HCT116 (cell line): ENCODE results near the gene SYAP1. TPM values are rescaled to one million over a fixed set of nuclear protein-coding genes. Genes with fewer than 3 reads are reported as not detected.

ENCODE experiments used
- ATAC-seq: fragments of 200-7000 bp; cut with Tn5 transposase; 2 replicates; pipeline ENCODE4 v1.9.1; 2020; ENCODE audit warnings: mild to moderate bottlenecking, moderate library complexity
- BruUV-seq: library from RNA; stranded (reverse); fragments of 400-500 nt; replicated peaks from 2 replicates; lab custom pipeline; 2021; lab: Mats Ljungman, UMichigan
- CTCF ChIA-PET: fragments of 300-600 bp; sonication (Branson Sonifier 250); formaldehyde crosslinking; loops from one replicate; lab custom pipeline; 2021; ENCODE audit warnings: antibody characterized with exemption; lab: Charles Lee
- POLR2A ChIA-PET: fragments of 300-600, 350-600 bp; sonication (Branson Sonifier 250); formaldehyde crosslinking; loops from one replicate; lab custom pipeline; 2021; ENCODE audit warnings: antibody characterized with exemption; lab: Charles Lee
- RAD21 ChIA-PET, 2 experiments: fragments of 300-600 bp; sonication (Branson Sonifier 250); formaldehyde crosslinking; loops; one replicate each; lab custom pipeline; 2023; ENCODE audit warnings: low total read pairs in 2 of 2; ENCODE audit not compliant: uncharacterized antibody in 2 of 2, unreplicated experiment in 2 of 2, low non-redundant PET in 1 of 2; lab: Charles Lee
- DNase-seq: peaks from one replicate; pipeline ENCODE4 v3.0.0-alpha.2; 2010; ENCODE audit warnings: low read depth, low spot score
- H2AFZ ChIP-seq: fragments of 200-600 bp; shearing (Covaris generic), sonication (generic); 2 replicates; pipeline ENCODE4 v1.6.1; 2017; ENCODE audit warnings: low read depth, mixed run types, mixed read lengths, antibody characterized with exemption, low read length; ENCODE audit not compliant: poor library complexity, severe bottlenecking
- H3K27ac ChIP-seq: 2 replicates; pipeline ENCODE4 v1.5.1; 2012; ENCODE audit warnings: low read depth, low read length
- H3K27me3 ChIP-seq: fragments of 200-600 bp; sonication (generic); 2 replicates; pipeline ENCODE4 v1.6.1; 2016; ENCODE audit warnings: mixed run types, low read length, mixed read lengths; ENCODE audit not compliant: insufficient read depth
- H3K36me3 ChIP-seq, 2 experiments: fragments of 200-500 bp in 1 of 2; fragments of 200-600 bp in 1 of 2; sonication (Bioruptor generic) in 1 of 2; sonication (generic) in 1 of 2; 2 replicates each; pipeline versions ENCODE4 v1.5.1 to v1.6.1; 2014 to 2016; ENCODE audit warnings: low read length in 2 of 2, inconsistent platforms in 1 of 2, mixed read lengths in 1 of 2, mixed run types in 1 of 2; ENCODE audit not compliant: insufficient read depth in 2 of 2, control insufficient read depth in 1 of 2
- H3K4me1 ChIP-seq, 2 experiments: fragments of 200-600 bp in 1 of 2; sonication (generic) in 1 of 2; 2 replicates each; pipeline versions ENCODE4 v1.5.1 to v1.6.1; 2012 to 2017; ENCODE audit warnings: low read length in 2 of 2, inconsistent platforms in 1 of 2, mild to moderate bottlenecking in 1 of 2, mixed read lengths in 1 of 2, mixed run types in 1 of 2, moderate library complexity in 1 of 2; ENCODE audit not compliant: insufficient read depth in 2 of 2, control insufficient read depth in 1 of 2
- H3K4me2 ChIP-seq: fragments of 200-600 bp; sonication (generic); 2 replicates; pipeline ENCODE4 v1.6.1; 2017; ENCODE audit warnings: mixed run types, low read length, mixed read lengths
- H3K4me3 ChIP-seq, 2 experiments: fragments of 200-600 bp in 1 of 2; sonication (generic) in 1 of 2; replicated peaks in 1 of 2; 2 replicates each; pipeline ENCODE4 v1.5.1; 2011 to 2016; ENCODE audit warnings: low read length in 2 of 2, control low read depth in 1 of 2, low read depth in 1 of 2, mild to moderate bottlenecking in 1 of 2, mixed read lengths in 1 of 2, mixed run types in 1 of 2
- H3K79me2 ChIP-seq: fragments of 200-600 bp; sonication (generic); 2 replicates; pipeline ENCODE4 v1.6.1; 2017; ENCODE audit warnings: mild to moderate bottlenecking, mixed run types, low read length, moderate library complexity, mixed read lengths; ENCODE audit not compliant: insufficient read depth
- H3K9ac ChIP-seq: fragments of 200-600 bp; sonication (generic); 2 replicates; pipeline ENCODE4 v1.6.1; 2016; ENCODE audit warnings: low read length, mixed read lengths
- H3K9me2 ChIP-seq: fragments of 200-600 bp; sonication (generic), shearing (Covaris generic); 2 replicates; pipeline ENCODE4 v1.6.1; 2017; ENCODE audit warnings: mixed run types, mild to moderate bottlenecking, moderate library complexity; ENCODE audit not compliant: insufficient read depth
- H3K9me3 ChIP-seq, 2 experiments: fragments of 200-500 bp in 1 of 2; fragments of 200-600 bp in 1 of 2; sonication (Bioruptor generic) in 1 of 2; sonication (generic) in 1 of 2; 2 replicates each; pipeline ENCODE4 v1.6.1; 2014 to 2017; ENCODE audit warnings: low read length in 2 of 2, mixed read lengths in 2 of 2, inconsistent platforms in 1 of 2, low read depth in 1 of 2, mild to moderate bottlenecking in 1 of 2, mixed run types in 1 of 2, moderate library complexity in 1 of 2; ENCODE audit not compliant: control insufficient read depth in 1 of 2, insufficient read depth in 1 of 2
- H4K20me1 ChIP-seq: fragments of 200-600 bp; sonication (generic), shearing (Covaris generic); 2 replicates; pipeline ENCODE4 v1.6.1; 2017; ENCODE audit warnings: mixed run types, mild to moderate bottlenecking, moderate library complexity; ENCODE audit not compliant: insufficient read depth
- ATF3 ChIP-seq: IDR thresholded peaks from 2 replicates; pipeline ENCODE4 v1.6.1; 2012
- CEBPB ChIP-seq: IDR thresholded peaks from 2 replicates; pipeline ENCODE4 v1.6.1; 2012; ENCODE audit warnings: low read depth
- EGR1 ChIP-seq: IDR thresholded peaks from 2 replicates; pipeline ENCODE4 v1.6.1; 2012; ENCODE audit warnings: low read depth
- ELF1 ChIP-seq: IDR thresholded peaks from 2 replicates; pipeline ENCODE4 v1.6.1; 2012; ENCODE audit warnings: low read depth, borderline replicate concordance
- FOSL1 ChIP-seq: IDR thresholded peaks from 2 replicates; pipeline ENCODE4 v1.6.1; 2012; ENCODE audit warnings: low read depth
- JUND ChIP-seq: IDR thresholded peaks from 2 replicates; pipeline ENCODE4 v1.6.1; 2012
- POLR2AphosphoS5 ChIP-seq: IDR thresholded peaks from 2 replicates; pipeline ENCODE4 v1.6.1; 2011; ENCODE audit warnings: mild to moderate bottlenecking, low read depth, low read length, moderate library complexity
- RAD21 ChIP-seq: IDR thresholded peaks from 2 replicates; pipeline ENCODE4 v1.6.1; 2012; ENCODE audit warnings: low read depth, mild to moderate bottlenecking
- SP1 ChIP-seq: IDR thresholded peaks from 2 replicates; pipeline ENCODE4 v1.6.1; 2012; ENCODE audit warnings: low read depth
- TCF7L2 ChIP-seq: IDR thresholded peaks from 2 replicates; pipeline ENCODE4 v1.7.0; 2011; ENCODE audit warnings: borderline replicate concordance, inconsistent platforms; ENCODE audit not compliant: insufficient read depth, insufficient read length; ENCODE audit errors: extremely low read depth
- YY1 ChIP-seq: IDR thresholded peaks from 2 replicates; pipeline ENCODE4 v1.6.1; 2011; ENCODE audit warnings: low read length, low read depth, moderate library complexity, mild to moderate bottlenecking; ENCODE audit not compliant: insufficient replicate concordance; ENCODE audit errors: extremely low read depth
- ZBTB33 ChIP-seq: IDR thresholded peaks from 2 replicates; pipeline ENCODE4 v1.6.1; 2011; ENCODE audit warnings: mild to moderate bottlenecking, low read length, moderate library complexity; ENCODE audit not compliant: insufficient replicate concordance; ENCODE audit errors: extremely low read depth
- ZFX ChIP-seq: fragments of 450-650 bp; IDR thresholded peaks from 2 replicates; pipeline ENCODE4 v1.6.1; 2017
- intact Hi-C: fragments of 100-400 bp; cut with micrococcal nuclease; formaldehyde crosslinking; loops from 2 replicates; pipeline ENCODE4 v1.10.0; 2022
- total RNA-seq: library from RNA; stranded (reverse); gene quantifications from one replicate; pipeline ENCODE4 v1.2.1, GENCODE V29; 2021; ENCODE audit not compliant: unreplicated experiment
- TF ChIP-seq, protein P1 (sequence below): IDR thresholded peaks from 2 replicates; pipeline ENCODE4 v1.6.1; 2012; ENCODE audit warnings: low read depth

SYAP1 gene
- total RNA-seq, 1 experiment from 2014 or later: 24.8 TPM

GRCh38 chrX:16678689-16679088 lies 40.7 kb upstream of the SYAP1 start:
- TF ChIP-seq ELF1: no peak
- TF ChIP-seq RAD21: no peak
- TF ChIP-seq, protein P1, sequence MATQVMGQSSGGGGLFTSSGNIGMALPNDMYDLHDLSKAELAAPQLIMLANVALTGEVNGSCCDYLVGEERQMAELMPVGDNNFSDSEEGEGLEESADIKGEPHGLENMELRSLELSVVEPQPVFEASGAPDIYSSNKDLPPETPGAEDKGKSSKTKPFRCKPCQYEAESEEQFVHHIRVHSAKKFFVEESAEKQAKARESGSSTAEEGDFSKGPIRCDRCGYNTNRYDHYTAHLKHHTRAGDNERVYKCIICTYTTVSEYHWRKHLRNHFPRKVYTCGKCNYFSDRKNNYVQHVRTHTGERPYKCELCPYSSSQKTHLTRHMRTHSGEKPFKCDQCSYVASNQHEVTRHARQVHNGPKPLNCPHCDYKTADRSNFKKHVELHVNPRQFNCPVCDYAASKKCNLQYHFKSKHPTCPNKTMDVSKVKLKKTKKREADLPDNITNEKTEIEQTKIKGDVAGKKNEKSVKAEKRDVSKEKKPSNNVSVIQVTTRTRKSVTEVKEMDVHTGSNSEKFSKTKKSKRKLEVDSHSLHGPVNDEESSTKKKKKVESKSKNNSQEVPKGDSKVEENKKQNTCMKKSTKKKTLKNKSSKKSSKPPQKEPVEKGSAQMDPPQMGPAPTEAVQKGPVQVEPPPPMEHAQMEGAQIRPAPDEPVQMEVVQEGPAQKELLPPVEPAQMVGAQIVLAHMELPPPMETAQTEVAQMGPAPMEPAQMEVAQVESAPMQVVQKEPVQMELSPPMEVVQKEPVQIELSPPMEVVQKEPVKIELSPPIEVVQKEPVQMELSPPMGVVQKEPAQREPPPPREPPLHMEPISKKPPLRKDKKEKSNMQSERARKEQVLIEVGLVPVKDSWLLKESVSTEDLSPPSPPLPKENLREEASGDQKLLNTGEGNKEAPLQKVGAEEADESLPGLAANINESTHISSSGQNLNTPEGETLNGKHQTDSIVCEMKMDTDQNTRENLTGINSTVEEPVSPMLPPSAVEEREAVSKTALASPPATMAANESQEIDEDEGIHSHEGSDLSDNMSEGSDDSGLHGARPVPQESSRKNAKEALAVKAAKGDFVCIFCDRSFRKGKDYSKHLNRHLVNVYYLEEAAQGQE: no peak
- TF ChIP-seq POLR2AphosphoS5: no peak
- TF ChIP-seq YY1: no peak
- no peak for TF ChIP-seq ATF3
- no peak for TF ChIP-seq TCF7L2
- TF ChIP-seq EGR1: no peak
- no peak for TF ChIP-seq JUND
- TF ChIP-seq ZBTB33: no peak
- no peak for TF ChIP-seq SP1
- TF ChIP-seq FOSL1: no peak
- no peak for TF ChIP-seq CEBPB
- no peak for TF ChIP-seq ZFX
- ChIA-PET CTCF (no interaction called here), RAD21 (no interaction called here), POLR2A (no interaction called here)
- Histone ChIP-seq H3K36me3 (no peaks in the 10 kb centered on the region; a peak in 1 of 4 replicates), H2AFZ (no peak overlapping the region), H3K9me3 (no peaks in the 10 kb centered on the region), H3K79me2 (no peaks in the 10 kb centered on the region), H3K4me2 (no peak overlapping the region), H3K4me3 (no peak overlapping the region), H3K9me2 (no peaks in the 10 kb centered on the region), H3K27me3 (no peaks in the 10 kb centered on the region), H3K27ac (no peak overlapping the region), H4K20me1 (no peaks in the 10 kb centered on the region), H3K4me1 (no peaks in the 10 kb centered on the region), H3K9ac (no peak overlapping the region)
- ATAC-seq: no peak
- DNase-seq: no peak
- intact Hi-C loops: no loop called here
- no TSS peak for BruUV-seq
